Fibroblast of lung (primary cell): Measurements from ENCODE around the gene GCLC. TPM values are rescaled to one million over a fixed set of nuclear protein-coding genes. Genes with fewer than 3 reads are reported as not detected.

Experiments
- DNase-seq, 2 donors: peaks; one replicate each; pipeline versions ENCODE4 v3.0.0 to v3.0.0-alpha.2; 2010; ENCODE audit warnings: low read depth in 2 of 2
- H2AFZ ChIP-seq: 2 replicates; pipeline ENCODE4 v1.5.1; 2012; ENCODE audit warnings: low read length, control low read depth, inconsistent platforms
- H3K27ac ChIP-seq: 2 replicates; pipeline ENCODE4 v1.5.1; 2011; ENCODE audit warnings: low read length, control low read depth; ENCODE audit not compliant: insufficient read depth
- H3K27me3 ChIP-seq: 2 replicates; pipeline ENCODE4 v1.5.1; 2011; ENCODE audit warnings: mild to moderate bottlenecking, low read length; ENCODE audit not compliant: control insufficient read depth, insufficient read depth
- H3K36me3 ChIP-seq: 2 replicates; pipeline ENCODE4 v1.5.1; 2011; ENCODE audit warnings: low read length; ENCODE audit not compliant: control insufficient read depth, insufficient read depth
- H3K4me1 ChIP-seq: 2 replicates; pipeline ENCODE4 v1.5.1; 2011; ENCODE audit warnings: low read length; ENCODE audit not compliant: control insufficient read depth, insufficient read depth; ENCODE audit errors: extremely low read depth
- H3K4me2 ChIP-seq: 2 replicates; pipeline ENCODE4 v1.5.1; 2011; ENCODE audit warnings: low read length, control low read depth; ENCODE audit not compliant: insufficient read depth; ENCODE audit errors: extremely low read depth
- H3K4me3 ChIP-seq, 4 experiments: fragments of 200-600 bp in 1 of 4; sonication (generic) in 1 of 4; replicated peaks in 1 of 4; 2 replicates each; pipeline ENCODE4 v1.5.1; 2011 to 2016; ENCODE audit warnings: low read length in 4 of 4, low read depth in 3 of 4, mild to moderate bottlenecking in 3 of 4, control low read depth in 2 of 4, inconsistent platforms in 1 of 4, mixed read lengths in 1 of 4; ENCODE audit not compliant: insufficient read depth in 1 of 4; ENCODE audit errors: control extremely low read depth in 1 of 4
- H3K79me2 ChIP-seq: 2 replicates; pipeline ENCODE4 v1.5.1; 2012; ENCODE audit warnings: mild to moderate bottlenecking, low read length, inconsistent platforms; ENCODE audit not compliant: control insufficient read depth, insufficient read depth
- H3K9ac ChIP-seq: 2 replicates; pipeline ENCODE4 v1.5.1; 2011; ENCODE audit warnings: mild to moderate bottlenecking, low read length, control low read depth; ENCODE audit not compliant: insufficient read depth
- H3K9me3 ChIP-seq: 2 replicates; pipeline ENCODE4 v1.5.1; 2012; ENCODE audit warnings: low read depth, low read length; ENCODE audit not compliant: control insufficient read depth, insufficient read depth
- H4K20me1 ChIP-seq: 2 replicates; pipeline ENCODE4 v1.5.1; 2011; ENCODE audit warnings: low read length; ENCODE audit not compliant: control insufficient read depth, insufficient read depth; ENCODE audit errors: extremely low read depth
- EZH2 ChIP-seq: IDR thresholded peaks from 2 replicates; pipeline ENCODE4 v1.5.1; 2012; ENCODE audit warnings: low read length, control low read depth, mild to moderate bottlenecking; ENCODE audit errors: missing control alignments
- polyA plus RNA-seq, 2 donors: library from polyadenylated mRNA; depleted of rRNA in 1 of 2; stranded (reverse) in 1 of 2; unstranded in 1 of 2; fragments of >200 nt; gene quantifications; 2 replicates each; pipeline ENCODE4 v1.2.1, GENCODE V29; 2011 to 2012; ENCODE audit warnings: missing spikeins in 1 of 2
- total RNA-seq: library from RNA; depleted of rRNA; stranded (reverse); fragments of >200 nt; gene quantifications from 2 replicates; pipeline ENCODE4 v1.2.1, GENCODE V29; 2014
- TF ChIP-seq, protein P1 (sequence below), 2 donors: IDR thresholded peaks in 1 of 2; conservative IDR thresholded peaks in 1 of 2; 1 replicate in 1 of 2; 2 replicates in 1 of 2; pipeline ENCODE4 v1.5.1; 2011 to 2012; ENCODE audit warnings: low read length in 2 of 2, control low read depth in 1 of 2, inconsistent platforms in 1 of 2, low read depth in 1 of 2, mild to moderate bottlenecking in 1 of 2

Gene GCLC
- total and polyA plus RNA-seq, 2 donors (not counting 1 experiment from before 2014, with no cell fraction given), result 16.0 to 31.4 TPM

DNA sequence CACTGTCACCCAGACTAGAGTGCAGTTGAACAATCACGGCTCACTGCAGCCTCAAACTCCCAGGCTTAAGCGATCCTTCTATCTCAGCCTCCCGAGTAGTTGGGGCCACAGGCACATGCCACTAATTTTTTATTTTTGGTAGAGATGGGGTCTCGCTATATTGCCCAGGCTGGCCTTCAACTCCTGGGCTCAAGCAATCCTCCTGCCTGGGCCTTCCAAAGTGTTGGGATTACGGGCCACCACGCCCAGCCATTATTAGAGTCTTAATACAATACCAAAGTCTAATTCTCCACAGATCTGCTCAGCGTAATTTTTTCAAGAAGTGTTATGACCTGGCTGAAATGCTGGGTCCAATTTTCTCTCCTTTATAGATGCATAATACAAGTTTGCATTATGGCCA is 3.0 kb downstream of the GCLC start:
- no peak overlapping the region for H3K4me3 ChIP-seq
- H3K27ac ChIP-seq, result no peak overlapping the region
- TF ChIP-seq EZH2, result no peak
- TF ChIP-seq, protein P1, sequence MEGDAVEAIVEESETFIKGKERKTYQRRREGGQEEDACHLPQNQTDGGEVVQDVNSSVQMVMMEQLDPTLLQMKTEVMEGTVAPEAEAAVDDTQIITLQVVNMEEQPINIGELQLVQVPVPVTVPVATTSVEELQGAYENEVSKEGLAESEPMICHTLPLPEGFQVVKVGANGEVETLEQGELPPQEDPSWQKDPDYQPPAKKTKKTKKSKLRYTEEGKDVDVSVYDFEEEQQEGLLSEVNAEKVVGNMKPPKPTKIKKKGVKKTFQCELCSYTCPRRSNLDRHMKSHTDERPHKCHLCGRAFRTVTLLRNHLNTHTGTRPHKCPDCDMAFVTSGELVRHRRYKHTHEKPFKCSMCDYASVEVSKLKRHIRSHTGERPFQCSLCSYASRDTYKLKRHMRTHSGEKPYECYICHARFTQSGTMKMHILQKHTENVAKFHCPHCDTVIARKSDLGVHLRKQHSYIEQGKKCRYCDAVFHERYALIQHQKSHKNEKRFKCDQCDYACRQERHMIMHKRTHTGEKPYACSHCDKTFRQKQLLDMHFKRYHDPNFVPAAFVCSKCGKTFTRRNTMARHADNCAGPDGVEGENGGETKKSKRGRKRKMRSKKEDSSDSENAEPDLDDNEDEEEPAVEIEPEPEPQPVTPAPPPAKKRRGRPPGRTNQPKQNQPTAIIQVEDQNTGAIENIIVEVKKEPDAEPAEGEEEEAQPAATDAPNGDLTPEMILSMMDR (conservative IDR thresholded peaks at IDR 0.05 in 1 of 2, IDR thresholded peaks at IDR 0.05 in 1 of 2; ENCODE audit: low read depth in 1 of 2, low read length in 2 of 2), result no peak
- H3K79me2 ChIP-seq, result peaks cover 6% of the 10 kb centered on the region
- no peak for DNase-seq
- no peaks in the 10 kb centered on the region for H3K36me3 ChIP-seq
- no peak overlapping the region for H3K4me2 ChIP-seq
- no peaks in the 10 kb centered on the region for H4K20me1 ChIP-seq
- H2AFZ ChIP-seq, result no peak overlapping the region
- no peaks in the 10 kb centered on the region for H3K9me3 ChIP-seq
- H3K27me3 ChIP-seq, result no peaks in the 10 kb centered on the region
- H3K4me1 ChIP-seq, result peaks cover 2% of the 10 kb centered on the region
- no peak overlapping the region for H3K9ac ChIP-seq

DNA sequence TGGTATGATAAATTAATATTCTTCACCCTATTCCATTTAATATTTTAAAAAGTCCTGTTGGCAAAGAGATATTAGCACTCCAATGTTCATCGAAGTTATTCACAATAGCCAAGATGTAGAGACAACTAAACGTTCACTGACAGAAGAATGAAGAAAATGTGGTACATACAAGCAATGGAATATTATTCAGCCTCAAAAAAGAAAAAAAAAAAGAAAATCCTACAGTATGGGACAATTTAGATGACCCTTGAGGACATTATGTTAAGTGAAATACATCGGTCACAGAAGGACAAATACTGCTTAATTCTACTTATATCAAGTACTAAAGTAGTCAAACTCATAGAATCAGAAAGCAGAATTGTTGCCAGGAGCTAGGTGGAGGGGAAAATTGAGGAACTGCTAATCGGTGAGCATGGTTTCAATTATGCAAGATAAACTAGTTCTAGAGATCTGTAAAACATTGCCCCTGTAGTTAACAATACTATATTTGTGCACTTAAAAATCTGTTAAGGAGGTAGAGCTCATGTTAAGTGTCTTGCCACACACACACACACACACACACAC is 4.7 kb downstream of the GCLC start:
- Histone ChIP-seq H3K9ac (no peak overlapping the region), H3K4me3 (no peak overlapping the region), H3K79me2 (peaks cover 6% of the 10 kb centered on the region), H3K27me3 (no peaks in the 10 kb centered on the region), H3K4me2 (no peak overlapping the region), H3K4me1 (peaks cover 2% of the 10 kb centered on the region), H3K9me3 (no peaks in the 10 kb centered on the region), H3K27ac (no peak overlapping the region), H2AFZ (no peak overlapping the region), H3K36me3 (no peaks in the 10 kb centered on the region), H4K20me1 (no peaks in the 10 kb centered on the region)
- TF ChIP-seq, protein P1 (conservative IDR thresholded peaks at IDR 0.05 in 1 of 2, IDR thresholded peaks at IDR 0.05 in 1 of 2; ENCODE audit: low read depth in 1 of 2, low read length in 2 of 2), result no peak
- TF ChIP-seq EZH2, result no peak
- DNase-seq, result no peak

DNA sequence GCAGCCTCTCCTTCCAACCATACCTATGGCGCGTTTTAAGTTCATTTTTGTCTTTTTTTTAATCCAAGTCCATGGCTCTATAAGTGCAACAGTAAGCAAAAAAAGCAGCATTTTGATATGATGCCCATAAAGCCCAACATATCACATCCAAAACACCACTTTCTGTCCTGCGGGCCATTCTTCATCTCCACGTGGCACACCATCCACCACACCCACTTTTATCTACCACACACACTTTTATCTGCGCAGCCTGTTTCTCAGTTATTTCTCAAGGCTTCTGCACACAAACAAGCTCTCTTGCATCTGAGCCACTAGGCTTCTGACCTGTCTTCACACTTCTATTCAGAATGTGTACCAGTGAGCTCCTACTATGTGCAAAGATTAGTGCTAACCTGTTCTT is 5.3 kb downstream of the GCLC start:
- H3K4me1 ChIP-seq, result peaks cover 2% of the 10 kb centered on the region
- no peaks in the 10 kb centered on the region for H3K27me3 ChIP-seq
- no peak overlapping the region for H2AFZ ChIP-seq
- H3K79me2 ChIP-seq, result peaks cover 6% of the 10 kb centered on the region
- H3K9me3 ChIP-seq, result no peaks in the 10 kb centered on the region
- no peak overlapping the region for H3K4me3 ChIP-seq
- H3K27ac ChIP-seq, result no peak overlapping the region
- DNase-seq, result no peak
- no peaks in the 10 kb centered on the region for H3K36me3 ChIP-seq
- no peak overlapping the region for H3K9ac ChIP-seq
- no peaks in the 10 kb centered on the region for H4K20me1 ChIP-seq
- no peak overlapping the region for H3K4me2 ChIP-seq
- TF ChIP-seq, protein P1 (conservative IDR thresholded peaks at IDR 0.05 in 1 of 2, IDR thresholded peaks at IDR 0.05 in 1 of 2; ENCODE audit: low read depth in 1 of 2, low read length in 2 of 2), result no peak
- no peak for TF ChIP-seq EZH2
